Mesenchymal stem cell (in vitro differentiated cells and primary cell): ENCODE results near the gene MYOZ1.

Experiments
- DNase-seq: peaks from one replicate; pipeline ENCODE4 v3.0.0-alpha.2; 2013
- H2AFZ ChIP-seq: one replicate; pipeline ENCODE4 v1.6.1; 2013; ENCODE audit warnings: low read depth, mild to moderate bottlenecking, control low read depth, inconsistent platforms, low read length, moderate library complexity
- H2AK5ac ChIP-seq: 2 replicates; pipeline ENCODE4 v1.6.1; 2013; ENCODE audit warnings: low read length, moderate library complexity, mild to moderate bottlenecking, inconsistent platforms; ENCODE audit not compliant: severe bottlenecking
- H2BK120ac ChIP-seq: one replicate; pipeline ENCODE4 v1.6.1; 2013; ENCODE audit warnings: low read depth, mild to moderate bottlenecking, inconsistent platforms, low read length, moderate library complexity
- H2BK12ac ChIP-seq, 2 experiments: one replicate each; pipeline ENCODE4 v1.6.1; 2013; ENCODE audit warnings: inconsistent platforms in 2 of 2, low read length in 2 of 2, mild to moderate bottlenecking in 2 of 2, moderate library complexity in 2 of 2, control low read depth in 1 of 2
- H2BK15ac ChIP-seq: one replicate; pipeline ENCODE4 v1.6.1; 2013; ENCODE audit warnings: mild to moderate bottlenecking, low read depth, inconsistent platforms; ENCODE audit not compliant: poor library complexity, severe bottlenecking
- H2BK5ac ChIP-seq: 2 replicates; pipeline ENCODE4 v1.6.1; 2013; ENCODE audit warnings: low read depth, mild to moderate bottlenecking, low read length, control low read depth, inconsistent platforms; ENCODE audit not compliant: poor library complexity, severe bottlenecking
- H3K14ac ChIP-seq, 2 experiments: one replicate each; pipeline ENCODE4 v1.6.1; 2013; ENCODE audit warnings: inconsistent platforms in 2 of 2, low read length in 2 of 2, control low read depth in 1 of 2, mild to moderate bottlenecking in 1 of 2, moderate library complexity in 1 of 2
- H3K18ac ChIP-seq, 2 experiments: one replicate each; pipeline ENCODE4 v1.6.1; 2013; ENCODE audit warnings: inconsistent platforms in 2 of 2, low read length in 2 of 2, control low read depth in 1 of 2, low read depth in 1 of 2, mild to moderate bottlenecking in 1 of 2
- H3K23ac ChIP-seq, 2 experiments: one replicate each; pipeline ENCODE4 v1.6.1; 2013; ENCODE audit warnings: inconsistent platforms in 2 of 2, low read length in 2 of 2, mild to moderate bottlenecking in 2 of 2, moderate library complexity in 2 of 2, control low read depth in 1 of 2
- H3K27ac ChIP-seq: 2 replicates; pipeline ENCODE4 v1.5.1; 2013; ENCODE audit warnings: mild to moderate bottlenecking, moderate library complexity, low read length, control low read depth, inconsistent platforms; ENCODE audit not compliant: poor library complexity, severe bottlenecking
- H3K27me3 ChIP-seq, 2 experiments: 2 replicates each; pipeline versions ENCODE4 v1.6.1 to v1.7.0; 2013; ENCODE audit warnings: low read length in 2 of 2, mild to moderate bottlenecking in 2 of 2, moderate library complexity in 2 of 2, control low read depth in 1 of 2, inconsistent platforms in 1 of 2; ENCODE audit not compliant: control insufficient read depth in 1 of 2, insufficient read depth in 1 of 2
- H3K36me3 ChIP-seq, 2 experiments: 2 replicates each; pipeline versions ENCODE4 v1.6.1 to v1.7.0; 2013; ENCODE audit warnings: low read length in 2 of 2, control low read depth in 1 of 2, inconsistent platforms in 1 of 2, low read depth in 1 of 2, mild to moderate bottlenecking in 1 of 2; ENCODE audit not compliant: insufficient read depth in 2 of 2, control insufficient read depth in 1 of 2
- H3K4ac ChIP-seq, 2 experiments: one replicate each; pipeline ENCODE4 v1.6.1; 2013; ENCODE audit warnings: inconsistent platforms in 2 of 2, low read length in 2 of 2, mild to moderate bottlenecking in 2 of 2, moderate library complexity in 2 of 2, control low read depth in 1 of 2, low read depth in 1 of 2
- H3K4me1 ChIP-seq: 2 replicates; pipeline ENCODE4 v1.6.1; 2013; ENCODE audit warnings: low read depth, low read length, control low read depth; ENCODE audit not compliant: control insufficient read depth, insufficient read depth
- H3K4me2 ChIP-seq: 2 replicates; pipeline ENCODE4 v1.6.1; 2013; ENCODE audit warnings: low read length, mild to moderate bottlenecking, inconsistent platforms; ENCODE audit not compliant: poor library complexity, severe bottlenecking
- H3K4me3 ChIP-seq, 2 experiments: 2 replicates each; pipeline versions ENCODE4 v1.5.1 to v1.7.0; 2013; ENCODE audit warnings: low read length in 2 of 2, mild to moderate bottlenecking in 2 of 2, control low read depth in 1 of 2, low read depth in 1 of 2; ENCODE audit not compliant: insufficient read depth in 1 of 2
- H3K79me1 ChIP-seq: replicated peaks from 2 replicates; pipeline ENCODE4 v1.6.1; 2013; ENCODE audit warnings: mild to moderate bottlenecking, control low read depth, low read length, inconsistent platforms; ENCODE audit not compliant: poor library complexity, severe bottlenecking
- H3K9ac ChIP-seq: 2 replicates; pipeline ENCODE4 v1.7.0; 2013; ENCODE audit warnings: mild to moderate bottlenecking, low read length, moderate library complexity
- H3K9me3 ChIP-seq: 2 replicates; pipeline ENCODE4 v1.7.0; 2013; ENCODE audit warnings: mild to moderate bottlenecking, low read length; ENCODE audit not compliant: control insufficient read depth
- H4K8ac ChIP-seq: one replicate; pipeline ENCODE4 v1.6.1; 2013; ENCODE audit warnings: inconsistent platforms, mild to moderate bottlenecking, low read length, moderate library complexity
- H4K91ac ChIP-seq: one replicate; pipeline ENCODE4 v1.6.1; 2013; ENCODE audit warnings: mild to moderate bottlenecking, low read length, inconsistent platforms
- WGBS: methylation state at CpG from one replicate; pipeline ENCODE4 v1.1.7; 2013; ENCODE audit warnings: mixed read lengths; 5-methylcytosine and 5-hydroxymethylcytosine counted together

The MYOZ1 gene

GRCh38 chr10:73634421-73634820 lies 6.9 kb downstream of the MYOZ1 start:
- WGBS = 80% methylated on average over 5 of the region's 5 CpGs
- H4K8ac ChIP-seq = no peak overlapping the region

GRCh38 chr10:73629165-73629564 lies 12.1 kb downstream of the MYOZ1 start:
- Histone ChIP-seq H3K4ac (no peak overlapping the region), H3K36me3 (no peaks in the 10 kb centered on the region), H2AK5ac (no peak overlapping the region), H3K23ac (no peak overlapping the region), H3K4me3 (no peak overlapping the region), H4K91ac (no peak overlapping the region), H3K4me2 (no peak overlapping the region), H2AFZ (no peak overlapping the region), H3K9ac (no peak overlapping the region), H2BK120ac (no peak overlapping the region), H3K27ac (no peak overlapping the region), H3K79me1 (peaks cover 13% of the 10 kb centered on the region), H3K14ac (no peak overlapping the region), H2BK12ac (no peak overlapping the region), H2BK15ac (no peak overlapping the region), H3K18ac (no peak overlapping the region), H3K4me1 (peaks cover 3% of the 10 kb centered on the region), H3K9me3 (no peaks in the 10 kb centered on the region), H2BK5ac (no peak overlapping the region), H4K8ac (no peak overlapping the region), H3K27me3 (no peaks in the 10 kb centered on the region)
- DNase-seq = no peak
- 98% methylated on average over 5 of the region's 5 CpGs for WGBS

More at GRCh38 chr10:73634421-73634820, 6.9 kb downstream of the MYOZ1 start:
- Histone ChIP-seq H3K27ac (no peak overlapping the region), H3K4me1 (peaks cover 2% of the 10 kb centered on the region), H3K18ac (no peak overlapping the region), H2BK120ac (no peak overlapping the region), H3K4ac (no peak overlapping the region), H2AK5ac (no peak overlapping the region), H3K9ac (no peak overlapping the region), H2BK5ac (no peak overlapping the region), H3K9me3 (no peaks in the 10 kb centered on the region), H3K23ac (no peak overlapping the region), H2AFZ (no peak overlapping the region), H3K36me3 (no peaks in the 10 kb centered on the region), H3K4me2 (no peak overlapping the region), H4K91ac (no peak overlapping the region), H3K79me1 (no peaks in the 10 kb centered on the region), H2BK15ac (peak overlapping the region; percentile 26), H2BK12ac (no peak overlapping the region), H3K4me3 (no peak overlapping the region), H3K14ac (no peak overlapping the region), H3K27me3 (peaks cover 2 to 4% of the 10 kb centered on the region in 2 experiments)
- no peak for DNase-seq

GRCh38 chr10:73628405-73628804 lies 12.9 kb downstream of the MYOZ1 start:
- peaks cover 4% of the 10 kb centered on the region for H3K4me1 ChIP-seq
- no peak overlapping the region for H3K23ac ChIP-seq
- H3K27ac ChIP-seq = no peak overlapping the region
- H3K9me3 ChIP-seq = no peaks in the 10 kb centered on the region
- no peak overlapping the region for H2AFZ ChIP-seq
- no peak overlapping the region for H3K9ac ChIP-seq
- no peaks in the 10 kb centered on the region for H3K27me3 ChIP-seq
- H2BK5ac ChIP-seq = no peak overlapping the region
- no peak for DNase-seq
- H2AK5ac ChIP-seq = no peak overlapping the region
- H3K18ac ChIP-seq = no peak overlapping the region
- 79% methylated on average over 7 of the region's 7 CpGs for WGBS
- no peak overlapping the region for H4K91ac ChIP-seq
- no peak overlapping the region for H3K4ac ChIP-seq
- no peak overlapping the region for H3K4me3 ChIP-seq
- H3K79me1 ChIP-seq = peaks cover 14% of the 10 kb centered on the region
- no peak overlapping the region for H3K14ac ChIP-seq
- no peak overlapping the region for H2BK120ac ChIP-seq
- no peak overlapping the region for H3K4me2 ChIP-seq
- H2BK12ac ChIP-seq = no peak overlapping the region
- H3K36me3 ChIP-seq = no peaks in the 10 kb centered on the region
- no peak overlapping the region for H2BK15ac ChIP-seq
- no peak overlapping the region for H4K8ac ChIP-seq

- H3K79me1 ChIP-seq = peaks cover 21% of the 10 kb centered on the region
- 100% methylated on average over 5 of the region's 6 CpGs for WGBS
- H3K4me2 ChIP-seq = no peak overlapping the region
- no peak overlapping the region for H2BK15ac ChIP-seq
- no peak for DNase-seq
- H3K36me3 ChIP-seq = no peaks in the 10 kb centered on the region
- H2BK120ac ChIP-seq = no peak overlapping the region
- H4K91ac ChIP-seq = no peak overlapping the region
- H3K27me3 ChIP-seq = no peaks in the 10 kb centered on the region
- no peak overlapping the region for H2AFZ ChIP-seq
- H3K14ac ChIP-seq = no peak overlapping the region
- H3K4ac ChIP-seq = no peak overlapping the region
- H4K8ac ChIP-seq = peak overlapping the region; percentile 19
- no peak overlapping the region for H3K23ac ChIP-seq
- no peak overlapping the region for H2AK5ac ChIP-seq
- no peak overlapping the region for H3K27ac ChIP-seq
- no peak overlapping the region for H2BK12ac ChIP-seq
- no peak overlapping the region for H3K4me3 ChIP-seq
- no peaks in the 10 kb centered on the region for H3K9me3 ChIP-seq
- H3K4me1 ChIP-seq = peaks cover 12% of the 10 kb centered on the region
- no peak overlapping the region for H2BK5ac ChIP-seq
- H3K9ac ChIP-seq = no peak overlapping the region
- H3K18ac ChIP-seq = no peak overlapping the region
Observed at GRCh38 chr10:73627300-73627699, 14.0 kb downstream of the MYOZ1 start.
